ENCODE data around the gene RS1.
A peak's percentile ranks its signal among the peaks of the same experiment; 100 is the strongest.

Gene RS1

DNA sequence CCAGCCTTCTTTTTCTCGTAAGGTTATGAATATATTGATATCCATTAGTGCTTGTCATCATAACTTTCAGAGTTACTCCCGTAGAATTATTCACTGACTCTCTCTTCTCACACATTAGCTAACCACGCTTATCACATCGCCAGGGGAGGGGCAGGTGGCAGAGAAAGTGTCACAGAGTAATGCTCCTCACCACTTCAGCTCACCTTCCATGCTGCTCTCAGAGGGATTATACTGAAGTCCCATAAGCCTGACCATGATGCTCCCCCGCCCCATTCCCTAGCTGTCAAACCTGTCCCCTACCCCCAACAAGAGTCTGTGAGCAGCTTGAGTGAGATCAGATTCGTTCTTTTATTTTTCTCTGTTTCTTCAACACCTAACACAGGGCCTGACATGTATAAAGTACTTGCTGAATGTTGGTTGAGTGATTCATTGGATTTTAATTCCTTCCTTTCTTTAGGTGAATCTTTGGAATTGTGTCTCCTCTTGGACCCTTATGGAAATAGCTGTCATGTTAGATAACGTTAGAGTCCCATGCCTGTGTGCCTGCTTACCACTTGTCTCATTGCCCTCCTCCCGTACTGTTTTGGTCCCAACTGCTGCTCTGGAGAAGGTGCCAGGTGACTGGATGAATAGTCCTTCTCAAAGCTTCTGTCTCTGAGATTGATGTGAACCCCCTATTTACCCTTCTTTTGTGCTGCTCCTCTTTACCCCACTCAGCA is 55.1 kb downstream of the RS1 start:
- H3K4me3 ChIP-seq (ENCODE audit: low read length) = no peak overlapping the region
- TF ChIP-seq, protein P1, sequence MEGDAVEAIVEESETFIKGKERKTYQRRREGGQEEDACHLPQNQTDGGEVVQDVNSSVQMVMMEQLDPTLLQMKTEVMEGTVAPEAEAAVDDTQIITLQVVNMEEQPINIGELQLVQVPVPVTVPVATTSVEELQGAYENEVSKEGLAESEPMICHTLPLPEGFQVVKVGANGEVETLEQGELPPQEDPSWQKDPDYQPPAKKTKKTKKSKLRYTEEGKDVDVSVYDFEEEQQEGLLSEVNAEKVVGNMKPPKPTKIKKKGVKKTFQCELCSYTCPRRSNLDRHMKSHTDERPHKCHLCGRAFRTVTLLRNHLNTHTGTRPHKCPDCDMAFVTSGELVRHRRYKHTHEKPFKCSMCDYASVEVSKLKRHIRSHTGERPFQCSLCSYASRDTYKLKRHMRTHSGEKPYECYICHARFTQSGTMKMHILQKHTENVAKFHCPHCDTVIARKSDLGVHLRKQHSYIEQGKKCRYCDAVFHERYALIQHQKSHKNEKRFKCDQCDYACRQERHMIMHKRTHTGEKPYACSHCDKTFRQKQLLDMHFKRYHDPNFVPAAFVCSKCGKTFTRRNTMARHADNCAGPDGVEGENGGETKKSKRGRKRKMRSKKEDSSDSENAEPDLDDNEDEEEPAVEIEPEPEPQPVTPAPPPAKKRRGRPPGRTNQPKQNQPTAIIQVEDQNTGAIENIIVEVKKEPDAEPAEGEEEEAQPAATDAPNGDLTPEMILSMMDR (IDR thresholded peaks at IDR 0.05; ENCODE audit: insufficient read depth, low read depth, low read length, missing control alignments) = no peak
- DNase-seq (ENCODE audit: low read depth) = peak; percentile 32

DNA sequence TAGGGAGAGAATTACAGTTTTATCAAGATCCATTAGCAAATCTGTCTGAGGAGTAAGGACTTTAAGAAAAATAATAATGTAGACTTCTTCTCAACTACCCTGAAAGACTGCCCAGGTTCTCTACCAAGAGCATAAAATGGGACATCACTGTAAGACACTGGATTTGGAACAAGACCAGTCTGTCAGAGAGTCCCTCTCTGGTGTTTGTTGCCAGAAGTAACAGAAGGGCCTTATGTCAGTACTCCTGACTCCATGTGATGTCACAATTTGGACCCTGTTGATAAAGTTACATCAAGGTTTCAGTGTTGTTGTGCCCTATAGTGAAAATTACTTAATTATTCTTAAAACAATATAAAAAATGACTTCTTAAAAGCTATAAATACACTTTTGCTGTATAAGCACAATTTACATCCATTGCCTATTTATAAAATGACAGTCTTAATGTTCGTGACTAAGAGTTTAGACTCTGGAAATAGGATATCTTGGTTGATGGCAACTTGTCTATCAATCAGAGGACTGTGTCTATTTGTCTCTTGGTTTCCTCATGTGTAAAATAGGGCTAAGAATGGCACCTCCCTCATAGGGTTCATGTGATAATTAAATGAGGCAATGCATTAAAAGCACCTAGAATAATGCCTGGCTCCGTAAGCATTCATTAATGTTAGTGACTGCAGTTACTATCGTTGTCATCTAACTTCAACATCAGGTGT is 57.8 kb downstream of the RS1 start:
- no peak overlapping the region for H3K4me3 ChIP-seq (ENCODE audit: low read length)
- TF ChIP-seq, protein P1 (IDR thresholded peaks at IDR 0.05; ENCODE audit: insufficient read depth, low read depth, low read length, missing control alignments) = no peak
- no peak for DNase-seq (ENCODE audit: low read depth)

DNA sequence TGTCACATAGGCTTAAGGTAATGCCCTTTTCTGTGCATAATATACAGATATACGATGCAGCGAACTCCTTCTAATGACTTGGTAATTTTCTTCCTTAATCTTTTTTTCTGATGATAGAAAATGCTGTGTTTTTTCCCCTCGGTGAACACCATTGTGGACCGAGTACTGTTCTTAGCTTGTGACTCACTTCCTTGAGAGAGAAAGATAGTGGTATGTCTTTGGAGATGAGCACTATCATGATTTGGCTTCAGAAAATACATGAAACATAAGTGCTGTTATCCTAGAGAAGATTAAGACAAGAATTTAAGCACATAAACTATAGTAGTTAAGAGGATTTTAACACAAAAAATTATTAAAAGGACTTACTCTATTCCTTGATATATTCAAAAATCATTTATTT is 63.9 kb downstream of the RS1 start:
- no peak overlapping the region for H3K4me3 ChIP-seq (ENCODE audit: low read length)
- TF ChIP-seq, protein P1 (IDR thresholded peaks at IDR 0.05; ENCODE audit: insufficient read depth, low read depth, low read length, missing control alignments) = no peak
- DNase-seq (ENCODE audit: low read depth) = no peak

DNA sequence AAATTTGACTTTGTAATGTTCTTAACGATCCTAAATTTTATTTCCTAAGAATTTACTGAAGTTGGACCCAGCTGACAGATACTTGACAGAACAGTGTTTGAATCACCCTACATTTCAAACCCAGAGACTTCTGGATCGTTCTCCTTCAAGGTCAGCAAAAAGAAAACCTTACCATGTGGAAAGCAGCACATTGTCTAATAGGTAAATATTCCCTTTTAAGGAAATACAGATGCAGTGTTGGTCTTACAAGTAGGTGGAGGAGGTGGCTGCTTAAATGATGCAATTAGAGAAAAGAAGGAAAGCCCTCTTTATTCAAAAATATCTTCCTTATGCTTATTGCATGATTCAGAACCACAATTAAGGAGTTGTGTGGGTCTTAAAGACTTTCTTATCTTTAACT is 73.5 kb downstream of the RS1 start:
- TF ChIP-seq, protein P1 (IDR thresholded peaks at IDR 0.05; ENCODE audit: insufficient read depth, low read depth, low read length, missing control alignments) = no peak
- no peak overlapping the region for H3K4me3 ChIP-seq (ENCODE audit: low read length)
- no peak for DNase-seq (ENCODE audit: low read depth)

DNA sequence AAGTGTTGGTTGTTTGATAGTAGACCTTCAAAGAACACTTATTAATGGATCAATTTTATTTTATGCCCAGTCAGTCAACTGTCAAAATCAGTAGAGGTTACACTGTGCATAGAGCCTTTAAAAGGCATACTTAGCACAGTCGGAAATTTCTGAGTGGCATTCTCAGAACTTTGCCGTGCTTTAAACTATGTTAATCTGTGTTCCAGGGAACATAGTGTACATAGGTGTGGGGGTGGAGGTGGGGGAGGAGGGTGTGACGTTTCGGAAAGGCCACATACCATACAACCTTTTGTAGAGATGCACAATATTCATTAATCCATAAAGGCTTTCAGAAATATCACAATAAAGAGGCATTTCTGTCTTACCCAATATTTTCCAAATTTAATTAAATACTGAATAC is 75.8 kb downstream of the RS1 start:
- no peak for DNase-seq (ENCODE audit: low read depth)
- H3K4me3 ChIP-seq (ENCODE audit: low read length) = no peak overlapping the region
- TF ChIP-seq, protein P1 (IDR thresholded peaks at IDR 0.05; ENCODE audit: insufficient read depth, low read depth, low read length, missing control alignments) = no peak

DNA sequence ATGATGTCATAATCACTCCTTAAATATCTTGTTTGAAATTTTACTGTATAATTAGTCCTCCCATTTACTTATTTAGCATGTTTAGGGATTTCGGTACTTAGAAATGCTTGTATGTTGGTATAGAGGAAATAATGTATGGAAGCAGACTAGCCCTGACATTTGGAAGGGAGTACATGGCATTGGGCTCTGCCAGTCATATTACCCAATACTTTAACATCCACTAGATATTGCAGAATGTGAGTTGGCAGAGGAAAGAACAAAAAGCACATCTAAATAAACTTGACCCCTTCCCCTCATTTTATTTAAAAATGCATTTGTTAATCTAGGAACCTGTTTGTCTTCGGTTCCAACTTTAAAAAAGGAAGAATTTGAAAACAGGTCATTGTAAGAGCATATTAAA is 77.8 kb downstream of the RS1 start:
- TF ChIP-seq, protein P1 (IDR thresholded peaks at IDR 0.05; ENCODE audit: insufficient read depth, low read depth, low read length, missing control alignments) = no peak
- DNase-seq (ENCODE audit: low read depth) = no peak
- no peak overlapping the region for H3K4me3 ChIP-seq (ENCODE audit: low read length)
